Left lung (tissue), 10 donors: ENCODE data around the gene DLK2. TPM values are rescaled to one million over a fixed set of nuclear protein-coding genes. Genes with fewer than 3 reads are reported as not detected.
"Not testable (repeated sequence)": the region's sequence is repeated elsewhere in the genome, so short reads cannot be mapped to it uniquely, and the experiment has no call there.

Experiments
- ATAC-seq: fragments of 200-7000 bp; cut with Tn5 transposase; one replicate; pipeline ENCODE4 v1.9.1; 2020; ENCODE audit warnings: moderate library complexity
- DNase-seq, 4 donors: peaks; one replicate each; pipeline ENCODE4 v3.0.0-alpha.2; 2013 to 2020
- H3K27ac ChIP-seq, 2 donors: fragments of 200-600 bp; sonication (generic) in 1 of 2; one replicate each; pipeline versions ENCODE4 v1.5.0 to v1.8.0; 2020 to 2021
- H3K27me3 ChIP-seq, 2 donors: fragments of 200-600 bp; sonication (generic) in 1 of 2; one replicate each; pipeline versions ENCODE4 v1.5.0 to v1.8.0; 2020 to 2021
- H3K36me3 ChIP-seq, 2 donors: fragments of 200-600 bp; sonication (generic) in 1 of 2; one replicate each; pipeline versions ENCODE4 v1.5.0 to v1.8.0; 2020 to 2021
- H3K4me1 ChIP-seq, 2 donors: fragments of 200-600 bp; one replicate each; pipeline ENCODE4 v1.8.0; 2021
- H3K4me3 ChIP-seq, 2 donors: fragments of 200-600 bp; sonication (generic) in 1 of 2; one replicate each; pipeline versions ENCODE4 v1.5.0 to v1.8.0; 2020 to 2021; ENCODE audit warnings: mild to moderate bottlenecking in 1 of 2
- H3K9me3 ChIP-seq, 2 donors: fragments of 200-600 bp; sonication (generic) in 1 of 2; one replicate each; pipeline versions ENCODE4 v1.5.0 to v1.8.0; 2020 to 2021
- CTCF ChIP-seq, 2 donors: fragments of 200-600 bp; sonication (generic) in 1 of 2; IDR thresholded peaks; one replicate each; pipeline versions ENCODE4 v1.5.0 to v1.8.0; 2021; ENCODE audit warnings: antibody characterized with exemption in 2 of 2
- intact Hi-C, 2 donors: fragments of 100-400 bp; cut with DNase I; formaldehyde crosslinking; loops; one replicate each; pipeline versions ENCODE4 v1.11.2 to v1.14.2; 2022
- polyA plus RNA-seq, 6 donors: library from polyadenylated mRNA; unstranded; fragments of 120-200 nt; gene quantifications; one replicate each; pipeline ENCODE4 v1.2.1, GENCODE V29; 2013; ENCODE audit not compliant: insufficient read length in 6 of 6
- total RNA-seq, 2 donors: library from RNA; stranded (reverse); fragmentation: NEBNext Ultra II Directional; extraction: Animal tissue kit (Norgen Biotek cat#: 25700); gene quantifications; one replicate each; pipeline ENCODE4 v1.2.1, GENCODE V29; 2021
- donor health status: DM: no; HTN: yes; CAD: no.
- donor health status: DM: no; HTN: no; CAD: no.

DLK2 gene
- total and polyA plus RNA-seq, 8 donors, result 0.93 to 2.6 (median 1.7) TPM

GRCh38 chr6:43413002-43413401, 42.3 kb downstream of the DLK2 start:
- H3K4me1 ChIP-seq, result no peaks in the 10 kb centered on the region
- no peak overlapping the region for H3K4me3 ChIP-seq
- no peaks in the 10 kb centered on the region for H3K9me3 ChIP-seq
- intact Hi-C loops, result no loop called here
- H3K27ac ChIP-seq, result no peak overlapping the region
- DNase-seq (no peak), ATAC-seq (no peak)
- H3K36me3 ChIP-seq, result no peaks in the 10 kb centered on the region
- no peak for TF ChIP-seq CTCF (IDR thresholded peaks at IDR 0.05)
- peaks cover 0 to 19% of the 10 kb centered on the region in 2 donors for H3K27me3 ChIP-seq

GRCh38 chr6:43412541-43412940, 42.8 kb downstream of the DLK2 start:
- Histone ChIP-seq H3K27ac (no peak overlapping the region), H3K27me3 (peaks cover 0 to 19% of the 10 kb centered on the region in 2 donors), H3K4me1 (no peaks in the 10 kb centered on the region), H3K9me3 (no peaks in the 10 kb centered on the region), H3K4me3 (no peak overlapping the region), H3K36me3 (no peaks in the 10 kb centered on the region)
- TF ChIP-seq CTCF (IDR thresholded peaks at IDR 0.05), result no peak
- ATAC-seq (no peak), DNase-seq (no peak)
- intact Hi-C loops, result no loop called here

GRCh38 chr6:43410776-43411175, 44.6 kb downstream of the DLK2 start:
- ATAC-seq, H3K36me3 ChIP-seq, DNase-seq, H3K27ac ChIP-seq, intact Hi-C loops, H3K4me3 ChIP-seq, H3K9me3 ChIP-seq, H3K4me1 ChIP-seq: not testable (repeated sequence)
- peaks cover 0 to 19% of the 10 kb centered on the region in 2 donors for H3K27me3 ChIP-seq

- DNase-seq, result no peak
- Histone ChIP-seq H3K4me3 (no peak overlapping the region), H3K9me3 (no peaks in the 10 kb centered on the region), H3K4me1 (no peaks in the 10 kb centered on the region), H3K36me3 (no peaks in the 10 kb centered on the region), H3K27me3 (peaks cover 0 to 28% of the 10 kb centered on the region in 2 donors), H3K27ac (no peak overlapping the region)
- no peak for TF ChIP-seq CTCF (IDR thresholded peaks at IDR 0.05)
- intact Hi-C loops, result no loop called here
- ATAC-seq, result no peak
Observed at GRCh38 chr6:43408259-43408658, 47.1 kb downstream of the DLK2 start.

GRCh38 chr6:43407296-43407695, 48.1 kb downstream of the DLK2 start:
- no peaks in the 10 kb centered on the region for H3K4me1 ChIP-seq
- ATAC-seq, result no peak
- DNase-seq, result no peak

More at GRCh38 chr6:43407296-43407695, 48.1 kb downstream of the DLK2 start:
- no peaks in the 10 kb centered on the region for H3K36me3 ChIP-seq
- intact Hi-C loops, result no loop called here
- no peak overlapping the region for H3K4me3 ChIP-seq
- no peaks in the 10 kb centered on the region for H3K9me3 ChIP-seq
- TF ChIP-seq CTCF (IDR thresholded peaks at IDR 0.05), result no peak
- H3K27ac ChIP-seq, result no peak overlapping the region
- peaks cover 0 to 19% of the 10 kb centered on the region in 2 donors for H3K27me3 ChIP-seq
